GM19372 (cell line): ENCODE measurements around the gene SYK.
"Not testable (repeated sequence)": the region's sequence is repeated elsewhere in the genome, so short reads cannot be mapped to it uniquely, and the experiment has no call there.

Source experiments
- ATAC-seq: cut with Tn5 transposase; IDR thresholded peaks from one replicate; pipeline ENCODE4 v1.9.1; 2021; ENCODE audit warnings: mild to moderate bottlenecking, low read depth, moderate library complexity; ENCODE audit not compliant: unreplicated experiment

The SYK gene

DNA sequence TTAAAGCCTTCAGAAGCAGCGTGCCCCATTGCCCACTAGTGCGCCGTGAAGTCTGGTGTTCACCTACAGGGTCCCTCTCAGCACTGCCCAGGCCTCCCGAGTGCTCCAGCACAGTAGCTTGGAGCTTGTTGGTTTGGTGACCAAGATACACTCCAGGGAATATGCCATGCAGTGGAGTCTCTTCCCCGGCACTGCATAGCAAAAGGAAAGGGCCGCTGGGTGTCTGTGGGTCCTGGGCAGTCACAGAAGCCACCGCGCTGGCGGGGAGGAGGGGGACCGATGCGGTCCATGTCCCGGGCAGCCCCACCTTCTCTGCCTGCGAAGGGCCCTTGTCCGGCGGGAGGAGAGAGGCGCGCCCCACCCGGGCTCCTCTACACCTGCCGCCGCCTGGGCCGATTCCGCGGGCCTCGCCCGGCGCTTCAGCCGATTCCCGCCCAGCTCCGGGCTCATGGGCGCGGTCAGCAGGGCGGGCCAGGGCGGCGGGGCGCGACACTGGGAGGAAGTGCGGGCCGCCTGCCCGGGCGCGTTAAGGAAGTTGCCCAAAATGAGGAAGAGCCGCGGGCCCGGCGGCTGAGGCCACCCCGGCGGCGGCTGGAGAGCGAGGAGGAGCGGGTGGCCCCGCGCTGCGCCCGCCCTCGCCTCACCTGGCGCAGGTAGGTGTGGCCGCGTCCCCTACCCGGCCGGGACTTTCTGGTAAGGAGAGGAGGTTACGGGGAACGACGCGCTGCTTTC, at the start of gene SYK:
SYK (plus strand) TSS at position 579 of the 732 bp plus-strand sequence. CDS start 42,080 bp downstream, outside the sequence.
- peak; percentile 42 for ATAC-seq

DNA sequence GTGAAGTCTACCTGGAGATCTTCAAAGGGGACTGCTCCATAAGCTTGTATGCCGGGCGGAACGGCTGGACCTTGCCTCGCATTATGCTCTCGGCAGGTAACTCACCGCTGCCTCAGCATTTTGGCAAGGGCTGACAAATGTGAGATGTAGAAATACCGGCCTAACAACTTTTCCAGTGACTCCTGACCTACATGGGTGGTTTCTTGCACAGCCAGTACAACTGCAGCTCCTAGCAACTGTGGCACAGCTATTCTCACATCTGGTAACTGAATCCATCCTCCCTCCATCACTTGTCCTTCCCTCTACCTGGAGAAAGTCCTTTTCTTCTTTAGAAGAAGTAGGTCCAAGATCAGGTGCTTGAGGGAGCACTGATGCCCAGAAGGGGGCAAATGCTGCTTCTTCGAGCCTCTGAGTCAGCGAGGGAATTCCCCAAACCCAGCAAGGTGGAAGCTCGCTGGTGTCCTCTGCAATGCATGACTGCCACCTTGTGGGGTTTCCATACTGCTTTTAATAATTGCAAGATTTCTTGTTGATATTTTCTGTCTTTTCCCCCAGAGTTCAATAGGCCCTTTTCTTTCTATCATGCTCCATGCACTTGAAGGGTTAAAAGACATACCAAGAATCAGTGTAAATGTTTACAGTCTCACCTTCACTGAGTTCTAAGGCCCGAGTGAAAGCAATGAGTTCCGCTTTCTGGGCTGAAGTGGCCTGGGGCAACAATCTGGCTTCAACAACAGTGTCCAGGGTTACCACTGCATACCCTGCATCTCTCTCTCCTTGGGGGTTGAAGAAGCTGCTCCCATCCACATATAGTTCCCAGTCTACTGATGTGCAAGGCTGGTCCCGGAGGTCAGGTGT, 45.9 kb upstream of the SYK start:
- not testable (repeated sequence) for ATAC-seq

DNA sequence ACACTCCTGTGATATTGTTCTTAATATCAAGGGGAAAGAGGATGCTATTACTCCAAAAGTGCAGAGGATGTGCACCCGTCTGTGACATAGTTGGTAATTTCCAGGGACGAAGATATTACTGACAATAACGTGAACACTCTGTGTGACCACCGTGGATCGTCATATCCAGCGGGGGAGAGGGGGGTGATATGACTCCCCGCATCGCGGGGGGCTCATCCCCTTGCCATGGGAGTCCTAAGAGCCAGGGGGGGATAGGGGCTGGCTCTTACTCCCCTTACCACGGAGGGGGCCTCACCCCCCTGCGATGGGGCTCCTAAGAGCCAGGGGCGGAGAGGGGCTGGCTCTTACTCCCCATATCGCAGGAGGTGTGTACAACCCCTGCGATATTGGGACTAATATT, 41.0 kb upstream of the SYK start:
- not testable (repeated sequence) for ATAC-seq

DNA sequence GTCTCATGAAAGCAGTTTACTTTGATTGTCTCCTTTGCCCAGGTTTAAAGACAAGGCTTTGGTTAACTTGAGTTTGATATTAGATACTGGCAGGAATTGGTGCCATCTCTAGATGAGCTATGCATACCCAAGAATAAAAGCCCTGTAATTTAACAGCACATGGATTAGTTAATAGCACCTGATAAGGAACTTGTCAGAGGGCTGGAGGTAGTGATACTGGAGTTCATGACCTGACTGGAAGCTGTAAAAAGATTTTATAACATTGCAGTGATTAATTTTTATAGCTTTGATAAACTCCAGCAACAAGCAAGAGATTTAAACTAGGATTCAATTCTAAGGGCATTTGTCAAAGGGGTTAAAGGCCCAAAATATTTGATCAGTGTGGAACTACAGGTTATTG, 34.9 kb upstream of the SYK start:
- ATAC-seq: no peak

DNA sequence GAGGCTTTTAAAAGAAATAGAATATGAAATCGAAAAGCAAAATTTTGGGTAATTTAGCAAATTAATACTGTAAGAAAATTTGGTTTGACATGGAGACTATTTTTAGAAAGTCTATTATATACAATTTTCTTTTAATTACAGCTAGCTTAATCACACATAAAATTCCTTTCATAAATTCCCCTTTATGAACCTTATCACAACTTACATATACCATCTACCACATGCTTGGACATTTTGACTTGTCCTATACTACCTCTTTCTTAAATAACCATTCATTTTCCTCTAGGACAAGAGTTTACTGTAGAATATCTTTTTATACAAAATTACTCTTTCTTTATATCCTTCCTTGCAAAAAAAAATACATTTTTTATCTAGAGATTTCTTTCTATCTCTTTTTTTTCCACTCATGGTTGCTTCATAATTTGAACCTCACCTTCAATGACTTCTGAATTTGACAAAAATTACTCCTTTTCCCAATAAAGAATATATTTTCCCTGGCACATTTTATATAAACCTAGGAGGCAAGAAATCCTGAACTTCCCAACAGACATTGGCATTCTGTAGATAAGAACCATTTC, 34.0 kb upstream of the SYK start:
- no peak for ATAC-seq

DNA sequence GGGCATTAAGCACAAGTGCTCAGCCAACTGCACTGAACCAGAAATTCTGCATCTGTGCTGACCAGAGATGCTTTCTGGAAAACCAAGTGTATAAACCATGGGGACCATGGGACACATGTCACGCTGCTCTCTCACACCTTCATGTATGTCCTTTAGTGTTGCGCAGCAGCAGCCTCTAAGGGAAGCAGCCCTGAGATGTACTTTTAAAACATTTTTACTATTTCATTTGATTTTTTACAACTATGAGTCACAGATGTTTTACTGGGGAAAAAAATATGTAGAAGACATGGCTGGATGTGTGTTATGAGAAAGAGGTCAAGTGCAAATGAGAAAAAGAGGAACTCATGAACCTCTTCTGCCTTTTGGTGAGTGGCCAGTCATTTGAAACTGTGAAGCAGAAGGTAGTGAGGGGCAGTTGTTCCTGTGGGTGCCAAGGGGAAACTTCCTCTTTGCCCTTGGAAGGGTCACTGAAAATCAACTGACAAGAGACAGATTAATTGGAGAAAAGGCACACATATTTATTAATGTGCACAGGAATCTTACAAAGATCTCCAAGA, 31.4 kb upstream of the SYK start:
- peak; percentile 63 for ATAC-seq

DNA sequence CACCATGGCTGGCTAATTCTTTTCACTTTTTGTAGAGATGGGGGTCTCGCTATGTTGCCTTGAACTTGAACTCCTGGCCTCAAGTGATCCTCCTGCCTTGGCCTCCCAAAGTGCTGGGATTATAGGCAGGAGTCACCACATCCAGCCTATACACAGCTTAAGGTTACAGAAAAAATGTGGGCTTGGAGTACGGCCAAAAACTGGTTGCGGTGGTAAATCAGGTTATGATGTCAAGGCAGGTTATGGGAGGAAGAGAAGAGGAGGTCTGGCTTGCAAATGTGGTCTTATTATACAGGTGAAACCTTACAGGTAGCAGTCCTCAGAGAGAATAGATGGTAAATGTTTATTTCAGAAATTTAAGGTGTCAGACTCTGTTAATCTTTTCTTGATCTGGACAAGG, 30.7 kb upstream of the SYK start:
- no peak for ATAC-seq

DNA sequence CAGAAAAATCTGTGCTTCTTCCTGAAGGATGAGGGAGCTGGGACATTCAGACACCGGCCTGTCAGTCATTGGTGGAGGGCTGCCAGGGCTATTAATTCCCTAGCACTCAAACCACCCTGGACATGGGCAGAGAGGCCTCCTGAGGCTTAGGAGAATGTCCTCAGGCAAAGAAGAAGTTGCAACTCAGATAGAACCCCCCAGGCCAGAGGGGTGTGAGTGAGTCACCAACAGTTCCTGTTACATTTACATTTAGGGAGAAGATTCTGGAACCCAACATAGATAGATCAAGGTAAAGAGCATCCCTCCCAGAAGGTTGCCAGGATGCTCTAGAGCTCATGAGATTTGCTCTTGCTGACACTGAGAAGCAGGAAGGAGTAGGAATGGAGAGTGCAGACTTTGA, 29.2 kb upstream of the SYK start:
- no peak for ATAC-seq

DNA sequence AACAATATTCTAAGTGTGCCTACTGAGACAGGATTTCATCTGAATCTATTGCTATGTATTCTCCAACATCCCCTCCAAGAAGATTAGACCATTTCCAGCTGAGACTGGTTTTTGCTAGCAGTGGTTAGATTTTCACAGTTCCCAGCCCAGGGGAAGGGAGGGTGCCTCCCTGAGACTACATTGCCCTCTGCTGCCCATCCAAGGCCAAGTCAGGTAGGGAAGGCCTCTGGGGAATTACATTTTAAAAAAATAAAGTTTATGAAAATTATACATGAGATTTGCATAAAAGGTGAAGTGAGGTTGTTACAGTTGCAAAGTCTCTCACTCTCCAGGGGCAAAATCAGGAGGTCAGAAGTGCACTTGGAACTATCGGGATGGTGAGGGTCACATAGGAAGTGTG, 28.0 kb upstream of the SYK start:
- ATAC-seq: no peak

DNA sequence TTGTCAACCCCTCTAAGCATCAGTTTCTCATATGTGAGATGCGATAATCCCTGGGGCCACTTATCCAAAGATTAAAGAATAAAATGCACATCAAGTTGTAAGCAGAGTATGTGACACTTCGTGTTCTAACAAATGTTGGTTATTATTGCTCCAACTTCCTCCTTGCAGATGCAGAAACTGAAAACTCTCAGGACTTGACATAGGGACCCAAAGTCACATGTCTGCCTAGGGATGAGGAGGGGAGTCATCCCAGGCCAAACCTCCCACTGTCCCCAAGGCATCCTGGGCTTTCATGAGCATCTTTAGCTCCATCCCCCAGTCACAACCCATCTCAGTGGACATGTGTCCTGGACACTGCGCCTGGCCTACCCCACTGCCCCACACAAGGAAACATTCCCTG, 27.5 kb upstream of the SYK start:
- ATAC-seq: no peak

DNA sequence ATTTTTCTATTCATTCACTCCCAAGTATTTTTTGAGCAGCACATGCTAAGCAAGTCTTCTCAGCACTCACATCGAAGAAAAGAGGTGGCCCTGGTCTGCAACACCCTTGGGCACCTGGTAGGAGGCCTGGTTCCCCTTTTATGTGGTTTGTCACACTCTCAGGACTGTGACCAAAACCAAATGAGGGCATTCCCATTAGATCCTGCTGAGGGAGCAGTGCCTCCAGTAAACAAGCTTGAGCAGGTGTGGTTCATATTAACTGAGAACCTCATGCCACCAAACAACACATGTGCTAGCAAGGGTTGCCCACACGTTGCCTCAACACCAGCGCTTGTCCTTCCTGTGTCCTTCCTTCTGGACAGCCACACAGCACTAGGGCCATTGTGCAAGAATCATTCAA, 26.9 kb upstream of the SYK start:
- ATAC-seq: peak; percentile 71

DNA sequence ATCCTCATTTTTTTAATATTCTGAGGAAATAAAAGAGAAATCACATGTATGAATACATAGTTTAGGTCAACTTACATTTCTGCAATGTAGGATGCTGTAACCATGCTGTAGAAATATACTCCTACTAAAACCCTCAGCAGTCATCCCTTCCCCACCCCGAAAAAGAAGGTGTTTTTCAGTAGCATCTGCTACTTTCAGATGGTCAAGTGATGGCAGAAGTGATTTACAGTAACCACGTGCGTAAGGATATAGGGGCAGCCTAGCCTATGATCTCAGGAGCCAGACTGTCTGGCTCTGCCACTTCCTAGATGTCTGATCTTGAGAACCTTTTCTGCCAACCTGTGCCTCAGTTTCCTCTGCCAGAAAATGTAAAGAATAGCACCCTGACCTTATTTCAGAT, 26.0 kb upstream of the SYK start:
- no peak for ATAC-seq

DNA sequence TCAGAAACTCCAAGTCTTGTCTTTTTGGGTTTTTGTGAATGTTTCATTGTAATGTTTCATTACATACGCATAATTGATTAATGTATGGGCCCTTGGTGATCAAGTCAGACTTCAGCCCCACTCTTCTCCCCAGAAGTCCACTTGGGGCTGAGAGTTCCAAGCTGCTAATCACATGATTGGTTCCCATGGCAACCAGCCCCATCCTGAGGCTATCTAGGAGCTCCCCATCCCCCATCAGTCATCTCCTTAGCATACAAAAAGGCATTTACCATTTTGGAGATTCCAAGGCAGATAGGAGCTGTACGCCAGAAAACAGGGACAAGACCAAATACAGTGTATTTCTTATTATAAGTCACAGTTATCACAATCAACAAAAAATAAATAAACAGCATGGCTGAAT, 22.9 kb upstream of the SYK start:
- ATAC-seq: no peak

DNA sequence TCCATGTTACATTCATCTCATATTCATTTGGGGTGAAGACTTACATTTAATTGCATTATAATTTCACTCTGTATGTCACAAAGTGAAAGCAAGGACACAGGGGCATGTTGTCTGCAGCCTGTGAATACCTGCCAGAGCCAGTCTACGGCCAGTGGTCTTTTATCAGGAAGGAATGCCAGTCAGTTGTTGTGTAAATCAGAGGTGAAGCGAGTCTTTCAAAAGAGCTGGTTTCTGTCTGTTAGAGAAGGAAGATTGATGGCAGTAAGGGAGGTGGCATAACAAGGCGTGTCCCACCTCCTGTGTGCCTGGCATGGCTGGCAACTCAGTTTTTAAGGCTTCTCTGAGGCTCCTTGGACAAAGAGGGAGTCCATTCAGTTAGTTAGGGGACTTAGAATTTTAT, 18.1 kb upstream of the SYK start:
- no peak for ATAC-seq

DNA sequence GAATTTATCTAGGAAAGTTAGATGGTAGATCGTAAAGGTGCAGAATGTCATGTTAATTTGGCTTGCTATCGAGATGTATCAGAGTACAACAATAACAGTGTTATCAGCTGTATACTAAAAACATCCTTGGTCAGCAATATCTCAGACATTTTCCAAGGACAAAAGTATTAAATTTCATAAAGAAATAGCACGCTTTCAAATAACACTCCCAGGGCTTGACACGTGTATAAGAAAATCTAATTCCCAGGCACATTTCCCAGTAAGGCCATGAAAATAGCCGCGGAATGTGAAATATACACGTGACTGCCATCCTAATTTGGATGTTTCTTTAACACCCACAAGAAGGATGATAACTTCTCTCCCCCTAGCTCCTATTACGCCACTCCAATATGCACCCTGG, 17.7 kb upstream of the SYK start:
- ATAC-seq: no peak

DNA sequence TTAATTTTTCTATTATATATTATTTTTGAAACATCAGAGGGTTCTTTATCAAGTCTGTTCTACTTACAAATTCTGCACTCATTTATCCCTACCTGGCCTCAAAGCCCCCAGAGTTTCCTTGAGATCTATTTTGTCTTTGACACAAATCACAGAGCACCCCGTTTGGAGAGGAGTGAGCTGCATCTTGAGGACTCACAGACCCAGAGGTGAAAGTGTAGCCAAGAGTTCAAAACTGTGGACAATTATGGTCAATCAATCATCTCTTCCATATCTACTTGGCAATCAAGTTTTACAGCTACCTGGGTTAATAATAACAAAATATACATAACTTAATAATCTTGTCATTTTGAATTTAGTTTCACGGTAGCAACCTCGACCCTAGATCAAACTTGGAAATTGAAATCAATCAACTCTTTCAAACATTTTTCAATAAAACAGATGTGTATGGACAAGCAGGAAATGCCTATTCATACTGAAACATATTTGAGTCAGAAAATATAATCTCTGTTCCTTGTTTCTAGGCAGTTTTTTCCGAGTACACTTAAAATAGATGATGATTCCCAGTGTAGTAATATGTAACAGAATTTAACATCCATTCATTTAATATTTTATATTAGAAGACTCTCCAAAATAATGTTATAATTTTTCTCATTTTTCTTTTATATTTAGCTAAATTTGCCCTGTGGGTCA, 13.7 kb upstream of the SYK start:
- peak; percentile 41 for ATAC-seq

DNA sequence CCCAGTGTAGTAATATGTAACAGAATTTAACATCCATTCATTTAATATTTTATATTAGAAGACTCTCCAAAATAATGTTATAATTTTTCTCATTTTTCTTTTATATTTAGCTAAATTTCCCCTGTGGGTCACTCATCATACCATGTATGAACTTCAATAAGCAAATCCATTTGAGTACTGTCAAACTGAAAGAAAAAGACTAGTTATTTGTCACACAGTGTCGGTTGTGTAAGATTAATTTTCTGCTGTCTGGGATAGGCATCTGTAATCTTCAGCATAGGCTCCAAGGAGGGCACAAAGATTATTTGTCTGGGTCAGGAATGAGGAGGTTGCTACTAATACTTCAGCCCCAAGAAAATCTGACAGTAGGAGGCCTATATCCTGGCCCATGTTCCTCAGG, 13.1 kb upstream of the SYK start:
- peak; percentile 31 for ATAC-seq

DNA sequence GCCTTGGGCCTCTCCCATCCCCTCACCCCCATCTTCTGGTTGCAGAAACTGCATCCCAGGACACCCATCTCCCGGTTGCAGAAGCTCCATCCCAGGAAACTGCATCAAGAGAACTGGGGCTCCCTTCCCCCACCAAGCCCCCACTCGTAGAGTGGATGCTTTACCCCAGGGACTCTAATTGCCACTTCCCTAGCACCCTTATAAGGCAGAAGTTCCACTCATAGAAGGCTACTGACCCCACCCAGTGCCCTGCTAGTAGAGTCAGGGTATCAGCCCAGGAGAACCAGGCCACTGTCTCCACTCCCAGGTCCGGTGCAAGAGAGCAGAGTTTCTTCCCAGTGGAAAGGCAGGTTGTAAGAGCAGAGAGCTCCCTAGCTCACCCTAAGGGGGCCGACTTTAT, 12.2 kb upstream of the SYK start:
- no peak for ATAC-seq

DNA sequence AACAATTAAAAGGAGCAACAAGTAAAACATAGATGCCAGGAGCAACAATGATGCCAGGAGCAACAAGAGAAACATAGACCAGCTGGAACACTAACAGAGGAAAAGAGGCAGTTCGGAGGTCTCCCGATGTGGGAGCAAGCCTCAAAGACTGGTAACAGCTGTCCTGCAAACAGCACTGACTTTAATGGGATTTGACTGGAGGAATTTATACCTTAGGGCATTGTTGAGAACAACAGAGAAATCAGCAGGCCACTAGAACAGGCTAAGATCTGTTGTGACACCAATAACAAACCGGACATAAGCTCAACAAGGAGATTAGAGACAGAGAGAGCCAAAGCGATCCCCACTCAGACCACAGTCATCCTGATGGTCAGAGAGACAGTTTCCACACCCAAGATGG, 11.8 kb upstream of the SYK start:
- no peak for ATAC-seq

DNA sequence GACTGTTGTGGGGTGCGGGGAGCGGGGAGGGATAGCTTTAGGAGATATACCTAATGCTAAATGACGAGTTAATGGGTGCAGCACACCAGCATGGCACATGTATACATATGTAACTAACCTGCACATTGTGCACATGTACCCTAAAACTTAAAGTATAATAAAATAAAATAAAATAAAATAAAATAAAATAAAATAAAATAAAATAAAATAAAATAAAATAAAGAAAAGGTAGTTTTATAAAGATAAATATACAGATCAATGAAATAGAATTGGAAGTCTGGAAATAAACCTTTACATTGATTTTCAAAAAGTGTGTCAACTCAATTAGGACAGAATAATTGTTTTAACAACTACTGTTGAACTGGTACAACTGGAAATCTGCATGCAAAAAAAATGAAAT, 8.6 kb upstream of the SYK start:
- ATAC-seq: not testable (repeated sequence)

DNA sequence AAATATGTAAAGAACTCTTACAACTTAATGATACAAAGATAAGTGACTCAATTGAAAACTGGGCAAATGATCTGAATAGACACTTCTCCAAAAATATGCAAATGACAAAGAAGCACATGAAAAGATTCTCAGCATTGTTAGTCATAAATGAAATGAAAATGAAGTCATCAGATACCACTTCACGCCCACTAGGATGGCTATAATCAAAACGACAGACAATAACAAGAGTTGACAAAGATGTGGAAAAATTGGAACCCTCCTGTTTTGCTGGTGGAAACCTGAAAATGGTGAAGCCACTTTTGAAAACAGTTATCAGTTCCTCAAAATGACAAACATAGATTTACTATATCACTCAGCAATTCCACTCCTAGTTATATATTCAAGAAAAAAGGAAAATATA, 7.9 kb upstream of the SYK start:
- no peak for ATAC-seq
